ENCODE measurements around the gene NAAA. TPM values are rescaled to one million over a fixed set of nuclear protein-coding genes. Genes with fewer than 3 reads are reported as not detected.

Gene NAAA
- total RNA-seq, 1 donor from 2014 or later, result 28.6 TPM

Other genes starting within 250 kb of the NAAA start
- 59.7 and 76.6 TPM in 2 replicates for gene USO1, start 216.4 kb downstream of the NAAA start, total RNA-seq
- gene PPEF2, start 38.6 kb downstream of the NAAA start, total RNA-seq, result under 0.01 TPM in 1 of 2 replicates, not detected in the other
- 15.7 and 25.0 TPM in 2 replicates for gene SDAD1, start 49.9 kb upstream of the NAAA start, total RNA-seq
- not detected in 2 replicates for gene CXCL9, start 66.5 kb upstream of the NAAA start, total RNA-seq
- gene CXCL10, start 82.5 kb upstream of the NAAA start, total RNA-seq, result 0.20 and 0.22 TPM in 2 replicates
- 0.20 and 0.44 TPM in 2 replicates for gene CXCL11, start 95.1 kb upstream of the NAAA start, total RNA-seq
- gene ART3, start 133.7 kb upstream of the NAAA start, total RNA-seq, result not detected in 2 replicates
- gene NUP54, start 207.4 kb upstream of the NAAA start, total RNA-seq, result 43.3 and 43.6 TPM in 2 replicates

All from lung microvascular endothelial cell (primary cell).